Progenitor cell of endocrine pancreas (in vitro differentiated cells): Measurements from ENCODE around the gene NRCAM. TPM values are rescaled to one million over a fixed set of nuclear protein-coding genes. Genes with fewer than 3 reads are reported as not detected.
A peak's percentile ranks its signal among the peaks of the same experiment; 100 is the strongest.

Experiments
- DNase-seq: peaks from one replicate; pipeline ENCODE4 v3.0.0; 2021; ENCODE audit warnings: low spot score; ENCODE audit not compliant: unreplicated experiment
- H3K27ac Mint-ChIP-seq: 2 replicates; pipeline ENCODE4 v1.8.0; 2021; ENCODE audit warnings: mild to moderate bottlenecking, moderate library complexity, mixed read lengths
- H3K27me3 Mint-ChIP-seq: 2 replicates; pipeline ENCODE4 v1.8.0; 2021; ENCODE audit warnings: mixed read lengths
- H3K36me3 Mint-ChIP-seq: 2 replicates; pipeline ENCODE4 v1.8.0; 2022; ENCODE audit warnings: mixed read lengths; ENCODE audit not compliant: insufficient read depth
- H3K4me1 Mint-ChIP-seq: 2 replicates; pipeline ENCODE4 v1.8.0; 2021; ENCODE audit warnings: low read depth, mixed read lengths
- H3K4me3 Mint-ChIP-seq: 2 replicates; pipeline ENCODE4 v1.8.0; 2021; ENCODE audit warnings: low read depth, mild to moderate bottlenecking, moderate library complexity, mixed read lengths
- H3K9me3 Mint-ChIP-seq: 2 replicates; pipeline ENCODE4 v1.8.0; 2021; ENCODE audit warnings: low read depth, mixed read lengths
- total RNA-seq: library from RNA; stranded (reverse); gene quantifications from 2 replicates; pipeline ENCODE4 v1.2.1, GENCODE V29; 2021
- TF ChIP-seq, protein P1 (sequence below): fragments of 200-600 bp; sonication (generic); IDR thresholded peaks from one replicate; pipeline ENCODE4 v1.5.0; 2021; ENCODE audit warnings: antibody characterized with exemption, mild to moderate bottlenecking; ENCODE audit not compliant: unreplicated experiment

Gene NRCAM
- total RNA-seq, 1 donor from 2014 or later = 19.9 TPM

DNA sequence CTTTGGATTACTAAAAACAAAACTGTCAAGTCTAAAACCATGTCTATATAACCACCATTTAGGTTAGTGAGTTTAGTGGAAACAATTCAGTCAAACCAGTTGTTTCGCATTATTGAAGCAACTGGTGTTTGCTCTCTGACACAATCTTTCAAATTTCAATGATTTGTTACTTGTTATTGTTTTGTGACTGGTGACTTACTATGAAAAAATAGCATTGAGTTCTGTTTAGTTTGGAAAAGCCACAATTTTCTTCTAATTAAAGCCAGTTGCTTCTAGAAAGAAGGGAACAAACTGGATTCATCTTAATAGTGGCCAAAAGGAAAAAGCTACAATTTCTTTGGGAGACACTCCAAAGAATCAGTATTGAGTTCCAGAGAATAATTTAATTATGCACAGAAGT lies 356.5 kb downstream of the NRCAM start:
- DNase-seq = no peak
- H3K36me3 Mint-ChIP-seq = no peaks in the 10 kb centered on the region
- H3K27ac Mint-ChIP-seq = no peak overlapping the region
- peaks cover 3% of the 10 kb centered on the region for H3K9me3 Mint-ChIP-seq
- H3K4me3 Mint-ChIP-seq = no peak overlapping the region
- TF ChIP-seq, protein P1, sequence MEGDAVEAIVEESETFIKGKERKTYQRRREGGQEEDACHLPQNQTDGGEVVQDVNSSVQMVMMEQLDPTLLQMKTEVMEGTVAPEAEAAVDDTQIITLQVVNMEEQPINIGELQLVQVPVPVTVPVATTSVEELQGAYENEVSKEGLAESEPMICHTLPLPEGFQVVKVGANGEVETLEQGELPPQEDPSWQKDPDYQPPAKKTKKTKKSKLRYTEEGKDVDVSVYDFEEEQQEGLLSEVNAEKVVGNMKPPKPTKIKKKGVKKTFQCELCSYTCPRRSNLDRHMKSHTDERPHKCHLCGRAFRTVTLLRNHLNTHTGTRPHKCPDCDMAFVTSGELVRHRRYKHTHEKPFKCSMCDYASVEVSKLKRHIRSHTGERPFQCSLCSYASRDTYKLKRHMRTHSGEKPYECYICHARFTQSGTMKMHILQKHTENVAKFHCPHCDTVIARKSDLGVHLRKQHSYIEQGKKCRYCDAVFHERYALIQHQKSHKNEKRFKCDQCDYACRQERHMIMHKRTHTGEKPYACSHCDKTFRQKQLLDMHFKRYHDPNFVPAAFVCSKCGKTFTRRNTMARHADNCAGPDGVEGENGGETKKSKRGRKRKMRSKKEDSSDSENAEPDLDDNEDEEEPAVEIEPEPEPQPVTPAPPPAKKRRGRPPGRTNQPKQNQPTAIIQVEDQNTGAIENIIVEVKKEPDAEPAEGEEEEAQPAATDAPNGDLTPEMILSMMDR = no peak
- no peaks in the 10 kb centered on the region for H3K27me3 Mint-ChIP-seq
- peaks cover 25% of the 10 kb centered on the region for H3K4me1 Mint-ChIP-seq

DNA sequence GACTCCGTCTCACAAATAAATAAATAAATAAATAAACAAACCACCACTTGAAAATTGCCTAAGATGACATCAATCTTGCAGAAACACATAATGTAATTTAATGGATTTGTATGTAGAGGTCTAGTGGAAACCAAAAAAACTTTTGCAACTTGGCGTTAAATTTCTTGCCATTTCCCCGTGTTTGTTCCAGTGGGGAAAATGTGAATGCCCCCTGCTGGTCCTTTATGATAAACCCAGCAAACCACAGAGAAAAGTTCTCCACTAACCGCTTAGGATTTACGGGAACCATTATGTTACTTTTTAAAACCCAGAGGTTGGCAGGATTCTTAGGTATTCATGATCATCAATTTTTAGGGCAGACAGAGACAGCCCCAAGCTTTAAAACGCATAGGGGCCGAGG lies 358.5 kb downstream of the NRCAM start:
- H3K4me1 Mint-ChIP-seq = peaks cover 37% of the 10 kb centered on the region
- H3K4me3 Mint-ChIP-seq = no peak overlapping the region
- TF ChIP-seq, protein P1 = peak; percentile 36
- H3K9me3 Mint-ChIP-seq = peaks cover 3% of the 10 kb centered on the region
- no peak for DNase-seq
- H3K27ac Mint-ChIP-seq = no peak overlapping the region
- H3K36me3 Mint-ChIP-seq = no peaks in the 10 kb centered on the region
- H3K27me3 Mint-ChIP-seq = no peaks in the 10 kb centered on the region

Other genes starting within 250 kb of the NRCAM start
- 17.1 TPM in 2 replicates for gene PNPLA8, start 69.7 kb upstream of the NRCAM start, total RNA-seq
- 19.4 and 21.4 TPM in 2 replicates for gene THAP5, start 113.3 kb upstream of the NRCAM start, total RNA-seq
- gene DNAJB9, start 113.4 kb upstream of the NRCAM start, total RNA-seq = 19.5 TPM in 2 replicates